SK-N-SH treated with all-trans-retinoic acid at 6 μM for 48 hours (cell line): ENCODE measurements around the gene ITGA5.

Experiments used
- ATAC-seq: fragments of 200-7000 bp; cut with Tn5 transposase; 3 replicates; pipeline ENCODE4 v1.9.1; 2020; ENCODE audit warnings: mild to moderate bottlenecking, moderate library complexity
- BACH2 ChIP-seq: fragments of 250-450 bp; sonication (Bioruptor Pico); IDR thresholded peaks from 2 replicates; pipeline ENCODE4 v1.9.0; 2021; ENCODE audit warnings: mild to moderate bottlenecking, borderline replicate concordance
- CREB5 ChIP-seq: fragments of 250-450 bp; sonication (Bioruptor Pico); IDR thresholded peaks from 2 replicates; pipeline ENCODE4 v1.5.1; 2020; ENCODE audit warnings: low read depth, mild to moderate bottlenecking, moderate library complexity
- CSDC2 ChIP-seq: fragments of 250-450 bp; sonication (Bioruptor Pico); IDR thresholded peaks from 2 replicates; pipeline ENCODE4 v1.5.0; 2020; ENCODE audit warnings: mild to moderate bottlenecking, moderate library complexity
- CSRNP3 ChIP-seq: fragments of 250-450 bp; sonication (Bioruptor Pico); IDR thresholded peaks from 2 replicates; pipeline ENCODE4 v1.5.1; 2021; ENCODE audit warnings: mild to moderate bottlenecking, moderate library complexity
- ESRRG ChIP-seq: fragments of 250-450 bp; sonication (Bioruptor Pico); IDR thresholded peaks from 2 replicates; pipeline ENCODE4 v1.6.1; 2021; ENCODE audit warnings: mild to moderate bottlenecking
- GLIS3 ChIP-seq: fragments of 250-450 bp; sonication (Bioruptor Pico); IDR thresholded peaks from 2 replicates; pipeline ENCODE4 v1.5.0; 2020; ENCODE audit warnings: mild to moderate bottlenecking, moderate library complexity
- ISL1 ChIP-seq: fragments of 250-450 bp; sonication (Bioruptor Pico); IDR thresholded peaks from 2 replicates; pipeline ENCODE4 v2.1.2; 2022; ENCODE audit warnings: mild to moderate bottlenecking, moderate library complexity
- OSR1 ChIP-seq: fragments of 250-450 bp; sonication (Bioruptor Pico); IDR thresholded peaks from 2 replicates; pipeline ENCODE4 v1.8.0; 2022; ENCODE audit warnings: moderate library complexity, mild to moderate bottlenecking, inconsistent platforms
- PPARA ChIP-seq: fragments of 250-450 bp; sonication (Bioruptor Pico); IDR thresholded peaks from 2 replicates; pipeline ENCODE4 v1.5.0; 2020; ENCODE audit warnings: mild to moderate bottlenecking, borderline replicate concordance
- SNAI2 ChIP-seq: fragments of 250-450 bp; sonication (Bioruptor Pico); IDR thresholded peaks from 2 replicates; pipeline ENCODE4 v1.5.0; 2020; ENCODE audit warnings: mild to moderate bottlenecking, moderate library complexity
- TOX ChIP-seq: fragments of 250-450 bp; sonication (Bioruptor Pico); IDR thresholded peaks from 2 replicates; pipeline ENCODE4 v1.8.0; 2021; ENCODE audit warnings: mild to moderate bottlenecking, moderate library complexity, borderline replicate concordance
- TSHZ2 ChIP-seq: fragments of 250-450 bp; sonication (Bioruptor Pico); IDR thresholded peaks from 2 replicates; pipeline ENCODE4 v1.5.0; 2020; ENCODE audit warnings: mild to moderate bottlenecking, moderate library complexity
- ZC3H10 ChIP-seq: fragments of 250-450 bp; sonication (Bioruptor Pico); IDR thresholded peaks from 2 replicates; pipeline ENCODE4 v1.5.1; 2021; ENCODE audit warnings: mild to moderate bottlenecking, moderate library complexity
- ZFP3 ChIP-seq: fragments of 250-450 bp; sonication (Bioruptor Pico); IDR thresholded peaks from 2 replicates; pipeline ENCODE4 v1.5.0; 2020; ENCODE audit warnings: mild to moderate bottlenecking, moderate library complexity
- ZFP30 ChIP-seq: fragments of 450-650 bp; formaldehyde crosslinking; IDR thresholded peaks from 2 replicates; pipeline ENCODE4 v1.5.0; 2022; ENCODE audit warnings: mild to moderate bottlenecking, moderate library complexity
- ZNF565 ChIP-seq: fragments of 450-650 bp; formaldehyde crosslinking; conservative IDR thresholded peaks from 2 replicates; pipeline ENCODE4 v1.5.0; 2020; ENCODE audit warnings: low read depth, mild to moderate bottlenecking, moderate library complexity
- ZNF70 ChIP-seq: fragments of 450-650 bp; formaldehyde crosslinking; IDR thresholded peaks from 2 replicates; pipeline ENCODE4 v1.5.0; 2020; ENCODE audit warnings: mild to moderate bottlenecking, moderate library complexity
- ZNF8 ChIP-seq: fragments of 450-650 bp; formaldehyde crosslinking; IDR thresholded peaks from 2 replicates; pipeline ENCODE4 v1.5.0; 2020; ENCODE audit warnings: mild to moderate bottlenecking, moderate library complexity
- TF ChIP-seq, protein P1 (sequence below): fragments of 250-450 bp; sonication (Bioruptor Pico); IDR thresholded peaks from 2 replicates; pipeline ENCODE4 v1.8.0; 2021; ENCODE audit warnings: low read depth, mild to moderate bottlenecking, moderate library complexity, borderline replicate concordance
- TF ChIP-seq, protein P2 (sequence below): fragments of 250-450 bp; sonication (Bioruptor Pico); IDR thresholded peaks from 2 replicates; pipeline ENCODE4 v1.8.0; 2020; ENCODE audit warnings: mild to moderate bottlenecking, moderate library complexity, borderline replicate concordance

The ITGA5 gene

DNA sequence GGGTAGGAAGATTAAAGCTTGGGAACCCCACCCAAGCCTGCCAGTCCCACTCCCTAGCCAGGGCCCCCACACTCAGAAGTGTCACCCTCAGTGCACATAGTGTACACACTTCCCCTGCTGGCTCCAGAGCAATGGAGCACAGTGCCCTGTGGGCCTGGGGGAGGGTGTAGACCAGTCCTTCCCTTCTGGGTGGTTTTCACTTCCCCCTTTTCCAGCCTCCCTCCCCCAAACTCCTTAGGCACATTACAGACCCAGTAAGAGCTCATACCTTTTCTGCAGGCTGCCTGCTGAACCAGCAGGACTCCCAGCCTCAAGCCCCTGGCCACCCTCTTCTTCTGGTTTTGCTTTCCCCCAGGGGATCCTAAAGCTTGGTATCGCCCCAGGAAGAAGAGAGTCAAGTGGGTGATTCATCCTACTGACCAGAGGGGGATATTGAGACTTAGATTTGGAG is 34.5 kb downstream of the ITGA5 start, which contains the start of gene ZNF385A (continued):
- TF ChIP-seq, protein P1, sequence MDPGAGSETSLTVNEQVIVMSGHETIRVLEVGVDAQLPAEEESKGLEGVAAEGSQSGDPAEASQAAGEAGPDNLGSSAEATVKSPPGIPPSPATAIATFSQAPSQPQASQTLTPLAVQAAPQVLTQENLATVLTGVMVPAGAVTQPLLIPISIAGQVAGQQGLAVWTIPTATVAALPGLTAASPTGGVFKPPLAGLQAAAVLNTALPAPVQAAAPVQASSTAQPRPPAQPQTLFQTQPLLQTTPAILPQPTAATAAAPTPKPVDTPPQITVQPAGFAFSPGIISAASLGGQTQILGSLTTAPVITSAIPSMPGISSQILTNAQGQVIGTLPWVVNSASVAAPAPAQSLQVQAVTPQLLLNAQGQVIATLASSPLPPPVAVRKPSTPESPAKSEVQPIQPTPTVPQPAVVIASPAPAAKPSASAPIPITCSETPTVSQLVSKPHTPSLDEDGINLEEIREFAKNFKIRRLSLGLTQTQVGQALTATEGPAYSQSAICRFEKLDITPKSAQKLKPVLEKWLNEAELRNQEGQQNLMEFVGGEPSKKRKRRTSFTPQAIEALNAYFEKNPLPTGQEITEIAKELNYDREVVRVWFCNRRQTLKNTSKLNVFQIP: no peak
- no peak for TF ChIP-seq ZNF70 (CRISPR knock-in tag)
- TF ChIP-seq CSDC2 (CRISPR knock-in tag): no peak
- TF ChIP-seq CSRNP3: no peak
- no peak for TF ChIP-seq BACH2 (CRISPR knock-in tag)

DNA sequence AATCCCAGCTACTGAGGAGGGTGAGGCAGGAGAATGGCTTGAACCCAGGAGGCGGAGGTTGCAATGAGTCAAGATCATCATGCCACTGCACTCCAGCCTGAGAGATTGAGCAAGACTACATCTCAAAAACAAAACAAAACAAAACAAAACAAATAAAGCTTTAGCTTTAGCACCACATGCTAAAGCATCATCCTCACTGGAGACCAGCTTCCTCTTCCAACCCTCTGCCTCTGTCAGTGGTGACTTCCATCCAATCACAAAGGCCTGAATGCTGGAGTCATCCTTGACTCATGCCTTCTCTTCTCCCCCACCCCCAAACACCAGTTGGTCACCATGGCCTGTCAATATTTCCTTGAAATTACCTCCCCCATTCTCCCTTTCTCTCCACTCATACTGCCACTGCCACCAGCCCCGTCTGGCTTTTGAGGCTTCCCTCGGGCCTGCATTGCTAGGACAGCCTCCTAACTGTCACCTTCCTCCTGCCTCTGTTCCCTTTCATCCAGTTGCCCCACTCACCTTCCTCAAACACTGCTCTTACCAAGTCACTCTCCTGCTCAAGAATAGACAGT is 35.9 kb downstream of the ITGA5 start:
- TF ChIP-seq ZNF8 (CRISPR knock-in tag) (no peak), TOX (no peak), GLIS3 (CRISPR knock-in tag) (no peak), PPARA (no peak), ZFP3 (CRISPR knock-in tag) (no peak), CSRNP3 (no peak), BACH2 (CRISPR knock-in tag) (no peak), SNAI2 (CRISPR knock-in tag) (no peak), ESRRG (CRISPR knock-in tag) (no peak), ISL1 (no peak), ZNF565 (CRISPR knock-in tag) (no peak), CSDC2 (CRISPR knock-in tag) (no peak), ZFP30 (CRISPR knock-in tag) (no peak), OSR1 (CRISPR knock-in tag) (no peak), TSHZ2 (no peak), ZC3H10 (CRISPR knock-in tag) (no peak), CREB5 (no peak)
- TF ChIP-seq, protein P1: no peak
- TF ChIP-seq, protein P2, sequence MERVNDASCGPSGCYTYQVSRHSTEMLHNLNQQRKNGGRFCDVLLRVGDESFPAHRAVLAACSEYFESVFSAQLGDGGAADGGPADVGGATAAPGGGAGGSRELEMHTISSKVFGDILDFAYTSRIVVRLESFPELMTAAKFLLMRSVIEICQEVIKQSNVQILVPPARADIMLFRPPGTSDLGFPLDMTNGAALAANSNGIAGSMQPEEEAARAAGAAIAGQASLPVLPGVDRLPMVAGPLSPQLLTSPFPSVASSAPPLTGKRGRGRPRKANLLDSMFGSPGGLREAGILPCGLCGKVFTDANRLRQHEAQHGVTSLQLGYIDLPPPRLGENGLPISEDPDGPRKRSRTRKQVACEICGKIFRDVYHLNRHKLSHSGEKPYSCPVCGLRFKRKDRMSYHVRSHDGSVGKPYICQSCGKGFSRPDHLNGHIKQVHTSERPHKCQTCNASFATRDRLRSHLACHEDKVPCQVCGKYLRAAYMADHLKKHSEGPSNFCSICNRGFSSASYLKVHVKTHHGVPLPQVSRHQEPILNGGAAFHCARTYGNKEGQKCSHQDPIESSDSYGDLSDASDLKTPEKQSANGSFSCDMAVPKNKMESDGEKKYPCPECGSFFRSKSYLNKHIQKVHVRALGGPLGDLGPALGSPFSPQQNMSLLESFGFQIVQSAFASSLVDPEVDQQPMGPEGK (CRISPR knock-in tag): no peak
- TF ChIP-seq, all 23 proteins: peak for 0
- no peak for ATAC-seq
